Renal cortical epithelial cell (primary cell): ENCODE measurements around the gene LIN37. TPM values are rescaled to one million over a fixed set of nuclear protein-coding genes. Genes with fewer than 3 reads are reported as not detected.
"Not testable (repeated sequence)": the region's sequence is repeated elsewhere in the genome, so short reads cannot be mapped to it uniquely, and the experiment has no call there.

Experiments
- DNase-seq: peaks from one replicate; pipeline ENCODE4 v3.0.0-alpha.2; 2011; ENCODE audit warnings: low read depth
- total RNA-seq: library from RNA; depleted of rRNA; stranded (reverse); fragments of >200 nt; gene quantifications from 2 replicates; pipeline ENCODE4 v1.2.3, GENCODE V29; 2014

Gene LIN37
- total RNA-seq, 1 donor from 2014 or later, result 6.4 TPM

- DNase-seq, result no peak
These were observed 4.5 kb downstream of the LIN37 start for GRCh38 chr19:35752746-35753350.

- no peak for DNase-seq
These were observed 5.4 kb downstream of the LIN37 start for GRCh38 chr19:35753634-35754369.

DNA sequence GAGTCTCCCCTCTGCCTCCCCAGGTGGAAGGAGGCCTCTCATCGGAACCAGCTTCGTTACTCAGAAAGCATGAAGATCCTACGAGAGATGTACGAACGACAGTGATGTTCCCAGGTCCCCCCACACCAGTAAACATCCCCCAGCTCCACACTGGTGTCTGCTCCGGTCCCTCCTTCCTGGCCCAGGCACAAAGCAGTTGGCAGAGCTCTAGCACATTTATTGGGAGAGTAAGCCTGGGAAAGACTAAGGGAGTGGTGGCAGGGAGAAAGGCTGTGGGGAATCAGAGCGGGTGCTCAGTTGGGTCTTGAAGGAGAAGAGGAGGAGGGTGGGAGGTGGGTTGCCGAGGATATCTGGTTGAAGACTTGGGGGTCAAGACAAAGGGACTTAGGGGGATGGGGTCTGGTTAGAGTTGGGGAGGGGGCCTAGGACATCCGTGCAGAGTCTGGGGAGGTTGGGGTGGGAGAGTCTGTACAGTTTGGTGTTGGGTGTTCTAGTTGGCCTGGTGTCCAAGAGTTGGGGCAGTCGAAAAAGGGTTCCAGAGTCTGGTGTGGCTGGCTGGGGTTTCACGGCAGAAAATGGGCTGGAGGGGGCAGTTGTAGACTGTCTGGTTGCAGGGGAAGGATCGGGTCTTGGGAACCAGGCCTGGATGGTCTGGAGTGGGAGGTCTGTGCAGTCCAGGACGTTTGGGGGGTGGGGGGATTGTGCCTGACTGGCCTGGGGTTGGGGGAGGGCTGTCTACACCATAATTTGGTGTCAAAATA is 6.2 kb downstream of the LIN37 start:
- no peak for DNase-seq

GRCh38 chr19:35755131-35755549 is 6.8 kb downstream of the LIN37 start:
- DNase-seq, result no peak

- no peak for DNase-seq
These were observed 7.4 kb downstream of the LIN37 start for GRCh38 chr19:35755550-35756376.

- DNase-seq, result no peak
These were observed 8.2 kb downstream of the LIN37 start, which contains the start of gene HSPB6 for GRCh38 chr19:35756377-35757230. HSPB6 (minus strand) TSS chr19:35757029; CDS start chr19:35757008, 21 bp downstream.

GRCh38 chr19:35757231-35757748 is 8.9 kb downstream of the LIN37 start:
- no peak for DNase-seq

GRCh38 chr19:35757749-35758608 is 9.6 kb downstream of the LIN37 start, which contains the start of gene PROSER3:
PROSER3 (plus strand) TSS chr19:35758176; CDS start chr19:35758216, 40 bp downstream.
- peak; percentile 99 for DNase-seq

DNA sequence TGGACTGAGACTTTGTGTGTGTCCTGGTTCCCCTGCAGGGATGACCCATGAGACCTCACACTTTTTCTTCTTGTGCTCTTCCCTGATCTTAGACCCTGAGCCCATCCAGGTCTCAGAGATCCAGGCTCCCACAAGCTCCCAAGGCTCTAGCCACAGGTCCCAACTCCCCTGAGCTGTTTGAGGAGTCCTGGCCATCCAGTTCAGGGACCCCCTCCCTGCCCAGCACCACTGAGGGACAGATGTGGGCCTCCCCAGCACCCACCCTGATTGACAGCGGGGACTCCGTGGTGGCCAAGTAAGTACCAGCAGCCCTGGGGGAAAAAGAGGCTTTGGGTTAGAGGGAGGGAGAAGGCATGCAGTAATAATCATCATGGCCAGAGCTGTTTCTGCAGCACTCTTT is 11.3 kb downstream of the LIN37 start:
- no peak for DNase-seq

DNA sequence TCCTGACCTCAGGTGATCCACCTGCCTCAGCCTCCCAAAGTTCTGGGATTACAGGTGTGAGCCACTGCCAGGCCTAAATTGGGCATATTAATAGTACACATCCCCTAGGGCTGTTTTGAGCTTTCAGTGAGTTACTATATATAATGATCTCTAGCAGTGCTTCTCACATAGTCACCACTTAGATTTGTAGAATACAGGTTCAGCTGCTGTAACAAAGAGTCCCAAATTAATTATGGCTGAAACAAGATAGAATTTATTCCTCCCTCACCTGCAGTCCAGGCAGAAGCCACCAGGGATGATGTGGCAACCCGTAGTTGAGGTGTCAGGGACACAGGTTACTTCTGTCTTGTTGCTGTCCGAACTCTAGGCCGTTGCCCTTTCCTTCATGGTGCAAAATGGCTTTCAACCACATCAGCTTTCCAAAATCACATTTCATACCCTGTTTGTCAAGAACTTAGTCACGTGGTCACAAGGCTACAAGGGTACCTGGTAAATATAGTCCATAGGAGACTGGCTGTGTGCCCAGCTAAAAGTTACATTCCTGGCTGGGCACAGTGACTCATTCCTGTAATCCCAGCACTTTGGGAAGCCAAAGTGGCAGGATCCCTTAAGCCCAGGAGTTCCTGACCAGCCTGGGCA is 12.5 kb downstream of the LIN37 start:
- DNase-seq, result peak; percentile 58

DNA sequence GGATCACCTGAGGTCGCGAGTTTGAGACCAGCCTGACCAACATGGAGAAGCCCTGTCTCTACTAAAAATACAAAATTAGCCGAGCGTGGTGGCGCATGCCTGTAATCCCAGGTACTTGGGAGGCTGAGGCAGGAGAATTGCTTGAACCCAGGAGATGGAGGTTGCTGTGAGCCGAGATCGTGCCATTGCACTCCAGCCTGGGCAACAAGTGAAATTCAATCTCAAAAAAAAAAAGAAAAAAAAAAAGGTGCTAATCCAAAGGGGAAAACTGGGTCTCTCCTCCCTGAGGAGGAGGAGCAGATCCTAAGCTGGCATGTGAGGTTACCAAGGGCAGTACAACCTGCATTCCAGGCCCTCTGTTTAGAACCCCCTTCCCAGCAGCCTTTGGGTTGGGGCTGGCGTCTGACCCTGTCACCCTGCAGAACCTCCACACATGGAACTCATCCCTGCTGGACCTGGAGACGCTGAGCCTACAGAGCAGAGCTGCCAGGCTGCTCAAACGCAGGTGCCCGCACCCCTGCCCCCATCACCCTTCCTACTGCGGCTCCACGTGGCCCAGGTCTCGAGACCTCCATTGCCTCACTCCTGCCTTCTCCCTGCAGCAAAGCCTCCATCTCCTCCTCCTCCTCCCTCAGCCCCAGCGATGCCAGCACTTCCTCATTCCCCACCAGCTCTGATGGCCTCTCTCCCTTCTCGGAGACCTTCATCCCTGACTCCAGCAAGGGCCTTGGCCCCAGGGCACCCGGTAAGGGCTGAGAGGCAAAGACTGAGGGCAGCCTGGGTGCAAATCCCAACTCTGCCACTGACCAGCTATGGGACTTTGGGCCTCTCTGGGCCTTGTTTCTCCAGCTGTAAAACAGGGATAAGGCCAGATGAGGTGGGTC is 16.3 kb downstream of the LIN37 start:
- DNase-seq, result no peak

GRCh38 chr19:35766571-35767104 is 18.3 kb downstream of the LIN37 start:
- no peak for DNase-seq

GRCh38 chr19:35767288-35768081 is 19.1 kb downstream of the LIN37 start:
- DNase-seq, result peak; percentile 42

- DNase-seq, result no peak
These were observed 19.7 kb downstream of the LIN37 start for GRCh38 chr19:35768082-35768421.

DNA sequence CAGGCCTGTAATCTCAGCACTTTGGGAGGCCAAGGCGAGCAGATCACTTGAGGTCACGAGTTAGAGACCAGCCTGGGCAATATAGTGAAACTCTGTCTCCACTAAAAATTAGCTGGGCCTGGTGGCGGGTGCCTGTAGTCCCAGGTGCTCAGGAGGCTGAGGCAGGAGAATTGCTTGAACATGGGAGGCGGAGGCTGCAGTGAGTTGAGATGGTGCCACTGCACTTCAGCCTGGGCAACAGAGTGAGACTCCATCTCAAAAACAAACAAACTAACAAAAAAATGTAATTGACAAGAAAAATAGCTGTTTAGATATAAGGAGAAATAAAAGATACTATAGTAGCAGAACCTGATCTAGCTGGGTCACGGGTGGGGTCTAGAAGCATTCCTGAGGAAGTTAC is 24.0 kb downstream of the LIN37 start:
- DNase-seq, result not testable (repeated sequence)

- DNase-seq, result peak; percentile 92
These were observed 24.8 kb downstream of the LIN37 start for GRCh38 chr19:35773020-35773806.
